ENCODE measurements around the gene SMIM24. TPM values are rescaled to one million over a fixed set of nuclear protein-coding genes. Genes with fewer than 3 reads are reported as not detected.

Gene SMIM24
- total and polyA plus RNA-seq, 10 of the 15 experiments (the other 5 are each of a cell fraction or from before 2014, with no cell fraction given): 0.14 to 0.44 (median 0.23) TPM; not detected in 4

GRCh38 chr19:3441986-3442329, 38.4 kb downstream of the SMIM24 start:
- POLR2A ChIA-PET: no interaction called here
- Histone ChIP-seq H3K79me2 (ENCODE audit: control insufficient read depth, insufficient read depth, low read length) (no peaks in the 10 kb centered on the region), H3K4me3 (no peak overlapping the region), H3K9me3 (replicated peaks; ENCODE audit: control insufficient read depth, insufficient read depth, low read length) (no peaks in the 10 kb centered on the region), H3K36me3 (ENCODE audit: control insufficient read depth in 2 of 2, insufficient read depth in 2 of 2, low read length in 1 of 2) (peaks cover 15 to 22% of the 10 kb centered on the region in 2 experiments; a peak in 3 of 4 replicates), H3K27me3 (replicated peaks in 1 of 2; ENCODE audit: control insufficient read depth in 2 of 2, insufficient read depth in 2 of 2, low read length in 1 of 2) (no peaks in the 10 kb centered on the region), H4K20me1 (ENCODE audit: control insufficient read depth, insufficient read depth) (no peaks in the 10 kb centered on the region), H2AFZ (ENCODE audit: control insufficient read depth, low read depth, low read length) (no peak overlapping the region), H3K27ac (ENCODE audit: control insufficient read depth, insufficient read depth) (no peak overlapping the region), H3K4me2 (ENCODE audit: control insufficient read depth, insufficient read depth) (no peak overlapping the region), H3K9ac (ENCODE audit: control insufficient read depth, insufficient read depth, low read length) (no peak overlapping the region), H3K4me1 (ENCODE audit: control insufficient read depth, insufficient read depth, low read length) (no peaks in the 10 kb centered on the region)
- in situ Hi-C loops (cut with MboI): no loop called here
- FAIRE-seq (no peak), ATAC-seq (no peak), DNase-seq (ENCODE audit: low read depth, low spot score) (no peak)
- TF ChIP-seq ZNF592 (IDR thresholded peaks at IDR 0.05) (no peak), NR2C1 (IDR thresholded peaks at IDR 0.05) (no peak), TARDBP (IDR thresholded peaks at IDR 0.05; ENCODE audit: borderline replicate concordance) (no peak), RAD21 (IDR thresholded peaks at IDR 0.05; ENCODE audit: insufficient read depth, low read depth, low read length) (no peak), SRF (IDR thresholded peaks at IDR 0.05; ENCODE audit: low read depth in 2 of 2, low read length in 2 of 2) (no peak), IKZF2 (IDR thresholded peaks at IDR 0.05) (no peak), SUPT20H (IDR thresholded peaks at IDR 0.05; ENCODE audit: borderline replicate concordance, control insufficient read depth, low read depth, low read length) (no peak), ZNF274 (IDR thresholded peaks at IDR 0.05; ENCODE audit: insufficient read depth, insufficient read length) (no peak), KDM1A (IDR thresholded peaks at IDR 0.05; ENCODE audit: borderline replicate concordance) (no peak), ESRRA (IDR thresholded peaks at IDR 0.05; ENCODE audit: low read length) (no peak), ZNF24 (IDR thresholded peaks at IDR 0.05) (no peak), MXI1 (IDR thresholded peaks at IDR 0.05; ENCODE audit: low read depth, low read length) (no peak), PML (IDR thresholded peaks at IDR 0.05; ENCODE audit: low read length) (no peak), MYB (IDR thresholded peaks at IDR 0.05; ENCODE audit: borderline replicate concordance, low read depth, low read length) (no peak)
- intact Hi-C loops (cut with micrococcal nuclease; ENCODE audit: unreplicated experiment): loop anchor here (5.0 kb wide), 1 partner anchor 115 kb away; no protein-coding TSS in a partner anchor
- 92% methylated on average over 14 of the region's 14 CpGs for WGBS (ENCODE audit: insufficient coverage, insufficient replicate concordance, low lambda C conversion rate, missing lambda C conversion rate)
- CTCF ChIA-PET: interaction anchor here (1.0 kb wide), 1 partner anchor 13 kb away, joined by 3 read pairs; no protein-coding TSS in a partner anchor
- SMC1A ChIA-PET (ENCODE audit: uncharacterized antibody, unreplicated experiment): interaction anchor here (1.0 kb wide), 1 partner anchor 10 kb away, joined by 4 read pairs; no protein-coding TSS in a partner anchor
- BruUV-seq (replicated peaks): no TSS peak
- RAD21 ChIA-PET (ENCODE audit: unreplicated experiment): no interaction called here
